Measurements from ENCODE around the gene TIMP2. TPM values are rescaled to one million over a fixed set of nuclear protein-coding genes. Genes with fewer than 3 reads are reported as not detected.

Gene TIMP2
- total RNA-seq, 2 experiments from 2014 or later: 0.54 TPM; not detected in 1

DNA sequence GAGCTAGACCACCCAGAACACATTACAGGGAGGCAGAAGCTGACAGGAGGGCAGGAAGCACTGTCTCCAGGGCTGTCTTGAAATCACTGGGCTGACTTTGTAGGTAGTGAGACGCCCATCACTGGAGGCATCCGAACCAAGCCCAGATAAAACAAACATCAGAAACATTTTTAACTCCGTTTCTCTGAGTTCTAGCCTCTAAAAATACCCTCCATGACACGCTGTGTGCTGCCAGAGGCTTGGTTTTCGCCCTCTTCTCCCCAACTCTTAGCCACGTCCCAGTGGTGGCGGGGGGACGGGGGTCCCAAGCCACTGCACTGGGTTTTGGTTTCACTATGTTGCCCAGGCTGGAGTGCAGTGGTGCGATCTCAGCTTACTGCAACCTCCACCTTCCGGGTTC, 23.4 kb downstream of the TIMP2 start:
- intact Hi-C loops (cut with micrococcal nuclease; ENCODE audit: unreplicated experiment): no loop called here
- H2AFZ ChIP-seq (ENCODE audit: low read length): no peak overlapping the region
- H3K27ac ChIP-seq (ENCODE audit: low read depth, low read length, poor library complexity, severe bottlenecking): no peak overlapping the region
- no peak for DNase-seq (ENCODE audit: low spot score)
- no peak overlapping the region for H3K4me3 ChIP-seq (ENCODE audit: low read depth, low read length, poor library complexity, severe bottlenecking)
- no peaks in the 10 kb centered on the region for H3K4me1 ChIP-seq (ENCODE audit: insufficient read depth, low read length, poor library complexity, severe bottlenecking)
- no peaks in the 10 kb centered on the region for H3K36me3 ChIP-seq (ENCODE audit: insufficient read depth, low read length)
- no peak for TF ChIP-seq CTCF (conservative IDR thresholded peaks at IDR 0.05; ENCODE audit: low read length)
- no peak for TF ChIP-seq EZH2phosphoT487 (IDR thresholded peaks at IDR 0.05; ENCODE audit: borderline replicate concordance, low read depth, low read length)
- H3K9me3 ChIP-seq (ENCODE audit: low read length): no peaks in the 10 kb centered on the region
- no peaks in the 10 kb centered on the region for H3K9me2 ChIP-seq (ENCODE audit: insufficient read depth, low read length)
- ChIA-PET CTCF (ENCODE audit: unreplicated experiment) (no interaction called here), POLR2A (interaction anchor here (1.1 kb wide), 1 partner anchor 15 kb away, joined by 3 read pairs; no protein-coding TSS in a partner anchor)
- H3K79me2 ChIP-seq (ENCODE audit: insufficient read depth, low read depth, low read length): no peaks in the 10 kb centered on the region
- no TSS peak for BruUV-seq (replicated peaks)
- no peak overlapping the region for H3K4me2 ChIP-seq (ENCODE audit: low read length)
- H4K20me1 ChIP-seq (ENCODE audit: insufficient read depth, low read length): no peaks in the 10 kb centered on the region

GRCh38 chr17:78900816-78901215, 24.4 kb downstream of the TIMP2 start:
- intact Hi-C loops (cut with micrococcal nuclease; ENCODE audit: unreplicated experiment): no loop called here
- Histone ChIP-seq H3K4me3 (ENCODE audit: low read depth, low read length, poor library complexity, severe bottlenecking) (no peak overlapping the region), H4K20me1 (ENCODE audit: insufficient read depth, low read length) (no peaks in the 10 kb centered on the region), H3K36me3 (ENCODE audit: insufficient read depth, low read length) (no peaks in the 10 kb centered on the region), H3K4me2 (ENCODE audit: low read length) (no peak overlapping the region), H3K27ac (ENCODE audit: low read depth, low read length, poor library complexity, severe bottlenecking) (no peak overlapping the region), H3K9me3 (ENCODE audit: low read length) (no peaks in the 10 kb centered on the region), H3K79me2 (ENCODE audit: insufficient read depth, low read depth, low read length) (no peaks in the 10 kb centered on the region), H2AFZ (ENCODE audit: low read length) (no peak overlapping the region), H3K9me2 (ENCODE audit: insufficient read depth, low read length) (no peaks in the 10 kb centered on the region), H3K4me1 (ENCODE audit: insufficient read depth, low read length, poor library complexity, severe bottlenecking) (no peaks in the 10 kb centered on the region)
- no TSS peak for BruUV-seq (replicated peaks)
- TF ChIP-seq EZH2phosphoT487 (IDR thresholded peaks at IDR 0.05; ENCODE audit: borderline replicate concordance, low read depth, low read length) (no peak), CTCF (conservative IDR thresholded peaks at IDR 0.05; ENCODE audit: low read length) (no peak)
- no peak for DNase-seq (ENCODE audit: low spot score)
- POLR2A ChIA-PET: no interaction called here
- CTCF ChIA-PET (ENCODE audit: unreplicated experiment): no interaction called here

- CTCF ChIA-PET (ENCODE audit: unreplicated experiment): no interaction called here
Measured at GRCh38 chr17:78899361-78900260, 25.6 kb downstream of the TIMP2 start.

More at GRCh38 chr17:78899361-78900260, 25.6 kb downstream of the TIMP2 start:
- Histone ChIP-seq H3K27ac (ENCODE audit: low read depth, low read length, poor library complexity, severe bottlenecking) (no peak overlapping the region), H3K4me2 (ENCODE audit: low read length) (no peak overlapping the region), H3K79me2 (ENCODE audit: insufficient read depth, low read depth, low read length) (no peaks in the 10 kb centered on the region), H3K4me3 (ENCODE audit: low read depth, low read length, poor library complexity, severe bottlenecking) (no peak overlapping the region), H4K20me1 (ENCODE audit: insufficient read depth, low read length) (no peaks in the 10 kb centered on the region), H3K9me2 (ENCODE audit: insufficient read depth, low read length) (no peaks in the 10 kb centered on the region), H3K36me3 (ENCODE audit: insufficient read depth, low read length) (no peaks in the 10 kb centered on the region), H3K4me1 (ENCODE audit: insufficient read depth, low read length, poor library complexity, severe bottlenecking) (no peaks in the 10 kb centered on the region), H3K9me3 (ENCODE audit: low read length) (no peaks in the 10 kb centered on the region), H2AFZ (ENCODE audit: low read length) (no peak overlapping the region)
- TF ChIP-seq CTCF (conservative IDR thresholded peaks at IDR 0.05; ENCODE audit: low read length) (no peak), EZH2phosphoT487 (IDR thresholded peaks at IDR 0.05; ENCODE audit: borderline replicate concordance, low read depth, low read length) (no peak)
- no peak for DNase-seq (ENCODE audit: low spot score)
- POLR2A ChIA-PET: no interaction called here
- BruUV-seq (replicated peaks): no TSS peak
- intact Hi-C loops (cut with micrococcal nuclease; ENCODE audit: unreplicated experiment): no loop called here

All from OCI-LY7 (cell line).